ENCODE measurements around the gene PIBF1. TPM values are rescaled to one million over a fixed set of nuclear protein-coding genes. Genes with fewer than 3 reads are reported as not detected.

PIBF1 gene
- total and polyA plus RNA-seq, 12 donors, result 3.9 to 24.7 (median 16.5) TPM

DNA sequence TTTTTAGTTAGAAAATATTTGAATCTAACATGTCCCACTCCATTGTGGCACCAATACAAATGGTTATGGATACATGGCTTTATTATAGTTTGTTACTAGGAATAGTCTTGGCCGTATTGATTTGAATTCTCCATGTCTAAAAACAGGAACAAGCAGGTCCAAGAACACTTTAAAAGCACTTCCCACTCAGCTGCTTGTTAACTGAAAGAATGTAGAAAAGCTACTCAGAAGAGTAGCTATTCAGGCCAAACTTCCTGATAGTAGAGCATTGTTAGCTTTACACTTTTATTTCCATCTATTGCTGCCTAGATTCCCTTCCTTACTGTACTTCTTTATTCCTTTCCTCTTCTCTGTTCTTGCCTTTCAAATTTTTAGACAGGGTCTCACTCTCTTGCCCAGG lies 6.9 kb downstream of the PIBF1 start:
- TF ChIP-seq POLR2A (IDR thresholded peaks at IDR 0.05) (no peak), CTCF (IDR thresholded peaks at IDR 0.05) (no peak)
- intact Hi-C loops (cut with DNase I), result no loop called here
- DNase-seq, result no peak
- H3K27ac ChIP-seq, result no peak overlapping the region
- no peaks in the 10 kb centered on the region for H3K27me3 ChIP-seq
- 74 to 88% (median 79%) methylated on average over 1 of the region's 1 CpG for WGBS, 4 donors
- peaks cover 0 to 8% of the 10 kb centered on the region in 2 donors for H3K4me1 ChIP-seq (replicated peaks in 1 of 2)
- no peak overlapping the region for H3K4me3 ChIP-seq
- H3K36me3 ChIP-seq (replicated peaks in 1 of 2), result peaks cover 0 to 10% of the 10 kb centered on the region in 2 donors
- no peaks in the 10 kb centered on the region for H3K9me3 ChIP-seq (replicated peaks in 1 of 3)

- Histone ChIP-seq H3K4me1 (replicated peaks in 1 of 2) (no peaks in the 10 kb centered on the region), H3K27me3 (no peaks in the 10 kb centered on the region), H3K9me3 (replicated peaks in 1 of 3) (no peaks in the 10 kb centered on the region), H3K4me3 (no peak overlapping the region), H3K27ac (no peak overlapping the region), H3K36me3 (replicated peaks in 1 of 2) (peaks cover 0 to 28% of the 10 kb centered on the region in 2 donors)
- intact Hi-C loops (cut with DNase I), result no loop called here
- no peak for DNase-seq
- WGBS, 4 donors, result 92 to 99% (median 95%) methylated on average over 2 of the region's 2 CpGs
- TF ChIP-seq POLR2A (IDR thresholded peaks at IDR 0.05) (no peak), CTCF (IDR thresholded peaks at IDR 0.05) (no peak)
Observed at GRCh38 chr13:72792640-72793039, 10.7 kb downstream of the PIBF1 start.

- TF ChIP-seq POLR2A (IDR thresholded peaks at IDR 0.05) (no peak), CTCF (IDR thresholded peaks at IDR 0.05) (no peak)
- no peaks in the 10 kb centered on the region for H3K9me3 ChIP-seq (replicated peaks in 1 of 3)
- intact Hi-C loops (cut with DNase I), result no loop called here
- 65 to 80% (median 71%) methylated on average over 3 of the region's 3 CpGs for WGBS, 4 donors
- no peaks in the 10 kb centered on the region for H3K4me1 ChIP-seq (replicated peaks in 1 of 2)
- H3K27me3 ChIP-seq, result no peaks in the 10 kb centered on the region
- no peak overlapping the region for H3K27ac ChIP-seq
- DNase-seq, result no peak
- H3K36me3 ChIP-seq (replicated peaks in 1 of 2), result peaks cover 0 to 26% of the 10 kb centered on the region in 2 donors
- no peak overlapping the region for H3K4me3 ChIP-seq
Observed at GRCh38 chr13:72798817-72799216, 16.9 kb downstream of the PIBF1 start.

- TF ChIP-seq CTCF (IDR thresholded peaks at IDR 0.05), result no peak
- no peak for TF ChIP-seq POLR2A (IDR thresholded peaks at IDR 0.05)
- H3K36me3 ChIP-seq (replicated peaks in 1 of 2), result peaks cover 0 to 5% of the 10 kb centered on the region in 2 donors
- no peak overlapping the region for H3K4me3 ChIP-seq
- no peaks in the 10 kb centered on the region for H3K27me3 ChIP-seq
- H3K27ac ChIP-seq, result no peak overlapping the region
- WGBS, 4 donors, result 87 to 100% (median 96%) methylated on average over 1 of the region's 1 CpG
- intact Hi-C loops (cut with DNase I), result no loop called here
- H3K9me3 ChIP-seq (replicated peaks in 1 of 3), result no peaks in the 10 kb centered on the region
- H3K4me1 ChIP-seq (replicated peaks in 1 of 2), result no peaks in the 10 kb centered on the region
- DNase-seq, result no peak
Observed at GRCh38 chr13:72804301-72804700, 22.4 kb downstream of the PIBF1 start.

Data from adrenal gland (tissue), 12 donors.